ENCODE measurements around the gene FAM240A.

Gene FAM240A

GRCh38 chr3:46662771-46663551, 50.6 kb downstream of the FAM240A start:
- DNase-seq (ENCODE audit: low spot score) = peak; percentile 54

DNA sequence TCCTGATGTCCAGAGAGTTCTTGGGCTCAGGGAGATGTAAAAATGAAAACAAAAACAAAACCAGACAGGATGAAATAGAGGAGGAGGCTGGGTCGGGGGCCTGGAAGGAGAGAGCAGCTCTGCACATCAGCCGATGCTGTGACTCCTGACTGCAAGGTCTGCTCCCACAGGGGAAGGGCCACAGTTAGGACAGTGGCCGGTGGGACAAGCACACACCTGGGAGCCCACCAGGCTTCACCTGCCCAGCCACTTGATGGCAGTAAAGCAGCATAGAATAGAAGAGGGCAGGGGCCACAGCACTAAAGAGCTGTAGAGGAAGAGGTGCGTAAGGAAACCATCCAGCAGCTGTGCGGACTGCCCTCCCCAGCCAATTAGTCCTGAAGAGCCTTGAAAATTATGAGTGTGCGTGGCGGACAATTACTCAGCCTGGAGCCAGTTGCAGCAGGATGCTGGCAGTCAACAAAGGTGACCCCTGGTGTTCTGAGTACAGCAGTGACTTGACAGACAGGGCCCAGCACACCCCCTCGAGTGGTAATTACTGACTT, 51.3 kb downstream of the FAM240A start:
- peak; percentile 9 for DNase-seq (ENCODE audit: low spot score)

DNA sequence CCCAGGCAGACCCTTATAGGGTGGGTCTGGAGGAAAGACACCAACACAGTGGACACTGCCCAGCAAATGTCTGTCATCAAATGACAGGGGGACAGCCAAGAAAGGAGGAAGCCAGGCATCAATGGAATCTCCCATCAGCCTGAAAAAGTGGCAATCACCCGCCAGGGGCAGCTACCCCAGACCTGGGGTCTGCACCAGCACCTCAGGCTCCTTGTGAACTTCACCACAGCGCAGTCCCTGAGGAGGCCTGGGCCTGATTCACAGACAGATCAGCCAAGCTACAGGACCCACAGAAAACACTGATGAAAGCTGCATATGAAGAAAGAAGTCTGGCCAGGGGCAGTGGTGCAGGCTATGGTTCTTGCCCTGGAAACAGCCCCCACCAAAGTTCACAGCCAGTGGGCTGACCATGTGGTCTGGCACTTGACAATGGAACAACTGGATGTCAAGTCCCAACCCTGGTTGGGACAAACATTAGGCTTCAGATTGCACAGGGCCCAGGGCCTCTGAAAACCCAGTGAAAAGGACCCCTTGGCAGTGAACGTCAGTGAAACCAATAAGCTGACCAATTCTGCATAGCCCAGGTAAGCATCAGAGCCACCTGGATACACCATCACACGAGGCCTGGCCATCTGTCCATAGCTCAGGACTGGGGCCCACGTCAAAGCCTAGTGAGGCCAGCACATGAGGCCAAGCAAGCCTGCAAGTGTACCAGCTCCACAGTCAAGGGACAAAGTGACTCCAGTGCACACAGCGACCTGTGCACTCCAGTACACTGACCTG, 52.1 kb downstream of the FAM240A start:
- peak; percentile 2 for DNase-seq (ENCODE audit: low spot score)

DNA sequence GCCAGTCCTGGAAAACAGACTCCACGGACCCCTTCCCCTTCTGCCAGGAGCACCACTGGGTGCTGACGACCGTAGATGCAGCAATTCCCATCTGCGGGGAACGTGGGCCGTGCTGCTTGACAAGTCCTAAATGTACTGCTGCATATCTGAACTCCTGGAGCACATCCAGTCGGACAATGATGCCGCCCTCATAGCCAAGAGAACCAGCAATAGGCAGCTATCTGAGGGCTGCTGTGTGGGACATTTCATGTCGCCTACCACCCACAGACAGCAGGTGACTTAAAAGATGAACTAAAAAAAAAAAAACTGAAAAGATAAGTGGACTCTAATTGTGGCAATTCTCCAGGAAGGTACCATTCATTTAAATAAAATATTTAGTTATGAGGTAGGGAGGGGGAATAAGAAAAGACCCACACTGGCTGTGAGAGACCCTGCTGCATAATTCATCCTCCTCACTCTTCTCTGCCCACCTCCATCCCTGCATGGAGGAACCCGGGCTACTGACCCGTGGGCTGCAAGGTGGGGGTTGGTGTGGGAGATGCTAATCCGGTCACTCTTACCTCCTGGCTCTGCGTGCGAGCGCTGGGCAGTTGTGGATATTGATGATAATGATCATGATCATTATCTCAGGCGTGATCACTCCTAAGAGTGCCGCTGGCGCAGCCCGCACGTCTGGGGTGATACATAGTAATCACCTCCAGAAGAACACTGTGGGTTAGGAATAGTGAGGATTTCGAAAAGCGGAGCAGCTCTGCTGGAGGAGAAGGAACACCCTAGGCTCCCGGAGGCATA, 52.8 kb downstream of the FAM240A start:
- peak; percentile 2 for DNase-seq (ENCODE audit: low spot score)

- DNase-seq (ENCODE audit: low spot score) = no peak
These were observed 53.6 kb downstream of the FAM240A start for GRCh38 chr3:46665763-46666452.

DNA sequence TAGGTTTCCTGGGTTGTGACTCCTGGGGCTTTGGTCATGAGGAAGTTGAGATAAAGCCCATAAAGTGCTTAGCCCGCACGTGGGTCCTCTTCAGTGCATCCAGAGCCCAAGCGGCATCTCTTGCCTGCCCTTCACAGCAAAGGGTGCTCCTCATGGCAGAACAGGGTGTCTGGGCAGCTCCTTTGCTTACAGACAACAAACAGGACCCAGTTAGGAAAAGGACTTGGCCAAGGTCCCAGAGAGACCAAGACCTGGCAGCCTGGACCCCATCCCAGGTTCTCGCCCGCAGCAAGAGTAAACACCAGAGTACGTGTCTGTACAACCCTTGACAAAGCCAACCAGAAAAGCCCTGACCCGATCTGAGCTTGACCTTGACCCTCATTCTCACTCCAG, 54.1 kb downstream of the FAM240A start:
- peak; percentile 5 for DNase-seq (ENCODE audit: low spot score)

- peak; percentile 4 for DNase-seq (ENCODE audit: low spot score)
These were observed 54.8 kb downstream of the FAM240A start for GRCh38 chr3:46667061-46667621.

GRCh38 chr3:46667657-46668056, 55.3 kb downstream of the FAM240A start:
- DNase-seq (ENCODE audit: low spot score) = no peak

DNA sequence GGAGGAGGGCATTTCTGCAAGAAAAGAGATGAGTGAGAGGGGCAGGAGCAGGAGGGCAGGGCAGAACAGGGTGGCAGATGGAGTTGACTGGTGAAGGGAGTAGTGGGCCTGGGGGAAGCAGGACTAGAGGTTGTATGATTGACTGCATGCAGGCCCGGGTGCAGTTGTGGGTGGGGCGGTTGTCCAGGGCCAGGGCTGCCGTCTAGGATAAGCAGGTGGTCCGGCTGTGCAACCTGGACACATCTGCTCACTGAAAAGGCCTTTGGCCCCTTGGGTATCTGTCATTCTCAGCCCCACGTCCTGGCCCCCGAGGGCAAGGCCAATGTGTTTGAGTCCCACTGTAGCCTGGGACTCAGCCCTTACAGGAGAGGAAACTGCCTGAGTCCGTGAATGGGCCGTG, 55.8 kb downstream of the FAM240A start:
- DNase-seq (ENCODE audit: low spot score) = no peak

GRCh38 chr3:46668591-46668990, 56.3 kb downstream of the FAM240A start:
- DNase-seq (ENCODE audit: low spot score) = peak; percentile 3

DNA sequence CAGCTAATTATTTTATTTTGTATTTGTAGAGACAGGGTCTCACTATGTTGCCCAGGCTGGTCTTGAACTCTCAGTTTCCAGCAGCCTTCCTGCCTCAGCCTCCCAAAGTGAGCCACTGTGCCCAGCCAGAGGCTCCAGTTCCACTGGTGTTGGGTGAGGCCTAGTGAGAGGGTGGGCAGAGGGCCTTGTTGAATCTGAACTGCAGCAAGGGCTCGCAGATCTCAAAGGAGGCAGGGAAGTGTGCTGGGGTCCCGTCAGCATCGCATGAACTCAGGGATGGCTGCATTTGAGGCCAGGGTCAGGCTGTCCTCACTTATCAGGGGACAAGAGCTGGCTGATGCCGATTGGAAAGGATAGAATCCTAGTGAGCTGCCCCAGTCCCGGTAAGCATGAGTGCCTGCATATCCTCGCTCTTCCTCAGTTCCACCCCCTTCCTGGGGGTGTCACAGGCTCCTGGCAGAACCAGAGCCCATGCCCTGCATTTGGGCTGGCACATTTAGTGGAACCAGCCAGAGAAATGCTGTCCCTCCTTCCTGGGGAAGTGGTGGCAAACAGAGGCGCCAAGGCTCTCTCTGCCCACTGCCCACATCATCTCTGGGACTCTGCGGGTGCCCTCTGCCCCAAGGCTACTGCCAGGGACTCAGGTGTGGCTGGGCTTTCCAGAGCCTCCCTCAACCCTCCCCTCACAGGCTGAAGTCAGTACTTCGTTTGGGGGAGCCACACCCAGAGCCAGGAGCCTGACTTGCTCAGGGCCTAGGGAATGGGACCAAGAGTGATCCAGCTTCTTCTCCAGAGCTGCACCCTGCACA, 57.1 kb downstream of the FAM240A start:
- DNase-seq (ENCODE audit: low spot score) = peak; percentile 4

DNA sequence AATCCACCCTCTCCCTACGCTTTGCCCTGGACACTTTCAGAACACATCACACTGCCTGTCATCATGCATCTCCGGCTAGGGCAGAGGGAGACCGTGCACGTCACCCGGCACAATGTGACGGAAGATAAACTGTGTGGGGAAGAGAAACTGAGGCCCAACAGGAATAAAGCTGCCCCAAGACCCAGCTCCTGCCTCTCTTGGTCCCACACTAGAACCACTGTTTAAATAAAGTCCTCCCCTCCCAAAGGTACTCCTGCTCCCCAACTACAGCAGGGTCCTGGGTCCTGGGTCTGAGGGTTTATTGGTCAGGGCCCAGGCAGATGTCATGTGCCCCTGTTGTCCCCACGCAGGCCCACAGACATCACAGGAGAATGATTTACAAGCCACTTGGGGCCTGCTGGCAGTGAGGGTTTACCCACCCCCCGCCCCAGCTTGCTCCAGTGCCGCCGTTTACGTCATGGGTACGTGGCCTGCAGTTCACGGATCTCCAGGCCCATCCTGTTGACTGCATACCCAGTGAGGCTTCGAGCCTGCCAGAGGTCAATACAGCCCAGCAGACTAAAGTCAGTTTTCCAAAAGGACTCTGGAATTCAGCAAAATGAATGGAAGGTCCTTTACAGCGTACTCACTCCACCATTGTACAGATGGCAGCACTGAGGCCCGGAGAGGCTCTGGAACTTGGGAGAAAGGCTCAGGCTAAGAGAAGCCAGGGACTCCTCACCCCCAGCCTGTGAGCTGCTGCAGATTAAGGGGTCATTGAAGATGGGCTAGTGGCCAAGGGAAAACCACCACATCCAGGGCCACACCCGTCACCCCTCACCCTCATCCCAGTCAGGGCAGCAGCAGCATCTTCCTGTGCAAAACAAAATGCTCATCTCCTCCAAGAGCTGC, 57.9 kb downstream of the FAM240A start:
- no peak for DNase-seq (ENCODE audit: low spot score)

GRCh38 chr3:46670891-46671427, 58.6 kb downstream of the FAM240A start:
- DNase-seq (ENCODE audit: low spot score) = peak; percentile 3

DNA sequence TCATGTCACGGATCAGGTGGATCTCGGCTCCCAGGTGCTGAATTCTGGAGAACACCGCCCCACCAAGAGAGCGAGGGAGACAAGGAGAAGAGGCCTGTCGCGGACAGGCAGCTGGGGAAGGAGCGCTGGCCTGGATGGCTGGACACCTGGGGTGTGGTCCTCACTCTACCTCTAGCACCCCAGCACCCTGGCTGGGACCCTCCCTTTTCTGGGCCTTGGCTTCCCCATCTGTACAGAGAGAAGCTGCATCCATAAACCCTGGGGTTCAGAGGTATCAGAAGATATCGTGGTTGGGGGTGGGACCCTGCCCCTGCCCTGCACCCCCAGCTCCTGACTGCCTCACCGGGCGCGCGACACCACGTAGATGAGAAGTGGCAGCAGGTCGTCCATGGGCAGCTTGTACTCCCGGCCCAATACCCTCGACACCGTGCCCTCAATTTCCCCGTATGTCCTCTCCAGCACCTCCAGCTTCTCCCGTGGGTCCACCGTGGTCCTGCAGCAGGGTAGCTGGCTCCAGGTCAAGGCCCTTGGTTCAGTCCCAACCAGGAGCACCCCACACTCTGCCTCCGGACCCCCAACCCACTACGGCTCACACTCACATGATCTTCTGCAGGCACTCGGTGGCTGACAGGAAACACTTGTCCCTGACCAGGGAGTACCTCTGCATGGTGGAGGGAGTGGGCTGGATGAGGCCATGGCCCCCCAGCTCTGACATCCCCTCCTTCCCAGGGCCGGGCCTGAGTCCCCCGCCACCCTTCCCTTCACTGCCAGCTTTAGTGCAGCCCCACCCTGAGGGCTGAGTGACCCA, 59.4 kb downstream of the FAM240A start:
- no peak for DNase-seq (ENCODE audit: low spot score)

- no peak for DNase-seq (ENCODE audit: low spot score)
These were observed 60.0 kb downstream of the FAM240A start for GRCh38 chr3:46672349-46672695.

- DNase-seq (ENCODE audit: low spot score) = no peak
These were observed 61.1 kb downstream of the FAM240A start for GRCh38 chr3:46673151-46674030.
